NCI-H1417 (cell line): ENCODE results near the gene MTARC1.

Experiments used
- DNase-seq, 3 experiments: peaks; one replicate each; lab custom pipeline; 2025; lab: John Stamatoyannopoulos, UW

Gene MTARC1

DNA sequence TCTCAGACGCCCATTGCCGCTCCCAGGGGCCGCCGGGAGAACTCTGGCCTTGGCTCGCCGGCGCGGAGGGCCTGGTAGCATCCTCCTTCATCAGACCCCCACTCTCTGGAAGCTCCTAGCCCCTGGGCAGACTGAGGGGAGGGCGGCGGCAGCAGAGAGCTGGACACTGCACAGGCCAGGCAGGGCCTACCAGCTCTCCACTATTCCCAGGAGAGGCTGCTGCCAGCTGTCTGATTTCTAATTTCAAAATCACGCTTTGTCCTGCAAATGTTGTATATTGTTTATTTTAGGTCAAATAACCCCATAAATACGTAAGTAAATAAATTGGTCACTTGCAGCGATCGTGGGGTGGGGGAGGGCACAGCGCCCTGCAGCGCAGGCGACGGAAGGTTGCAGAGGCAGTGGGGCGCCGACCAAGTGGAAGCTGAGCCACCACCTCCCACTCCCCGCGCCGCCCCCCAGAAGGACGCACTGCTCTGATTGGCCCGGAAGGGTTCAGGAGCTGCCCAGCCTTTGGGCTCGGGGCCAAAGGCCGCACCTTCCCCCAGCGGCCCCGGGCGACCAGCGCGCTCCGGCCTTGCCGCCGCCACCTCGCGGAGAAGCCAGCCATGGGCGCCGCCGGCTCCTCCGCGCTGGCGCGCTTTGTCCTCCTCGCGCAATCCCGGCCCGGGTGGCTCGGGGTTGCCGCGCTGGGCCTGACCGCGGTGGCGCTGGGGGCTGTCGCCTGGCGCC is at the start of gene MTARC1:
TSS of gene MTARC1 (plus strand) at position 577 of the 732 bp plus-strand sequence. CDS start at position 609, 32 bp downstream.
- DNase-seq: peak; percentile 22 to 97 (median 93)

- no peak for DNase-seq
Measured at GRCh38 chr1:220741349-220741748, 45.4 kb upstream of the MTARC1 start.

DNA sequence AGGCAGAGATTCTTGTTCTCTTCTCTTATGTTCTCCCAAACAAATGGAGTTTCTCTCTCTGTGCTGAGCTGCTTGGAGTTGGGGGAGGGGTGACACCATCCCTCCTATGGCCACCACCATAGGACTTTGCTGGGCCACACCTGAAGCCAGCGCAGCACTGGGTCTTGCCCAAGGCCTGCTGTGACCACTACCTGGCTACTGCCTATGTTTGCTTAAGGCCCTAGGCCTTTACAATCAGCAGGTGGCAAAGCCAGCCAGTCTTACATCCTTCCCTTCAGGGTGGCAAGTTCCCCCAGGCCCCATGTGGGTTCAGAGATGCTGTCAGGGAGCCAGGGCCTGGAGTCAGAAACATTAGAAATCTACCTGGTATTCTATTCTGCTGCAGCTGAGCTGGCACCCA is 44.9 kb upstream of the MTARC1 start:
- no peak for DNase-seq

GRCh38 chr1:220742520-220742919 is 44.2 kb upstream of the MTARC1 start:
- no peak for DNase-seq

- DNase-seq: no peak
Measured at GRCh38 chr1:220746851-220747250, 39.9 kb upstream of the MTARC1 start.

DNA sequence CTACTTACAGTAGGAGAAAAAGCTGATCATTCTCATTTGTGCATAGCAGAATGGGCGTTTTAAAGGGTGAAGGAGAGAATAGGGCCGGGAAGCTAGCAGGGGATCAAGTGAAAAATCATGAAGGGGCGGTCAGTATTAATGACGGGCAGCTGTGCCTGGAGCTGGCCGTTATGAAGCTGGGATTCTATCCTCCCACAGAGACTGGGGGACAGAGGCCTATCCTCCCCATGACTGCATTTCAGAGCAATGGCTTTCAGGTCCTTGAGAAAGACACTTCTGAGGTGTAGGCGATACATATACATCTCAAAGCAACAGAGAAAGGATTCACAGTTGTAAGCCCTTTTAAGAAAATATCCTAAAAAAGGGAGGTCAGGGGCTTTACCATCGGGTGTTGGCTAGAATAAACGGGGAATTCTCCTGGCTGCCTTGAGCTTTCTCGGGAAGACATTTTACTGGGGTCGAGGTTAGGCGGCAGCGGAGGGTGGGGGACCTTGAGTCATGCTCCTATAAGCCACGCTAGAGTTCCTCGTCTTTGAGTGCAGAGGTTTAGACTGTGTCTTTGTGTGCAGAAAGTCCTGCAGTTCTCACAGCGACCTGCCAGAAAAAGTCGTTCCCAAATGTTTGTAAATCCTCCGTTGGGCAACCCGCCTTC is 39.1 kb upstream of the MTARC1 start:
- DNase-seq: peak in 2 of 3 experiments; percentile 55 to 72

DNA sequence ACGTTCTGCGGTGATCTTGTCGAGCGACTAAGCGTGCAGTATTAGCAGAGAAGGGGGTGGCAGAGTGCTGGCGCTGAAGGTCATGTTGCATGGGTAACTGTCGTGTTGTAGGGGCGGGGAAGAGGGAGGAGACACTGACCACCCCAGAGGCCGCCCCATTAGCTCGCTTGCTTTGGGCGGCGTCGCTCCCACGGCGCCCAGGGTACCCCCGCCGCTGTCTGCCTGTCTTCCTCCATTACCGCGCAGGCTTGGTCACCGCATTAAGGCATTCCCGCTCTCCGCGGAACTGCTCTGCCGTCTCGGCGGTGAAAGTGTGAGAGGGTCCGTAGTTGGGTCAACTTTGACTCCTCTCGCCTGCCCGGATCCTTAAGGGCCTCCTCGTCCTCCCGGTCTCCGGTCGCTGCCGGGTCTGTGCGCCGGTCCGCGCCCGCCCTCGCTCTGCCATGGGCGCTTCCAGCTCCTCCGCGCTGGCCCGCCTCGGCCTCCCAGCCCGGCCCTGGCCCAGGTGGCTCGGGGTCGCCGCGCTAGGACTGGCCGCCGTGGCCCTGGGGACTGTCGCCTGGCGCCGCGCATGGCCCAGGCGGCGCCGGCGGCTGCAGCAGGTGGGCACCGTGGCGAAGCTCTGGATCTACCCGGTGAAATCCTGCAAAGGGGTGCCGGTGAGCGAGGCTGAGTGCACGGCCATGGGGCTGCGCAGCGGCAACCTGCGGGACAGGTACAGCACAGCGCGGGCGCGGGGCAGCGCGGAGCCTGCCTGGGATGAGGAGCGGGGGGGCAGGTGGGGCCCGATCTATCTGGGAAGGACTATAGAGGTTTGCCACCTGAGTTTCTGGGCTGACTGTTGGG is 38.4 kb upstream of the MTARC1 start, which contains the start of gene MTARC2:
TSS of gene MTARC2 (plus strand) at position 234 of the 846 bp plus-strand sequence. CDS start at position 444, 210 bp downstream.
- DNase-seq: peak in 2 of 3 experiments; percentile 92

DNA sequence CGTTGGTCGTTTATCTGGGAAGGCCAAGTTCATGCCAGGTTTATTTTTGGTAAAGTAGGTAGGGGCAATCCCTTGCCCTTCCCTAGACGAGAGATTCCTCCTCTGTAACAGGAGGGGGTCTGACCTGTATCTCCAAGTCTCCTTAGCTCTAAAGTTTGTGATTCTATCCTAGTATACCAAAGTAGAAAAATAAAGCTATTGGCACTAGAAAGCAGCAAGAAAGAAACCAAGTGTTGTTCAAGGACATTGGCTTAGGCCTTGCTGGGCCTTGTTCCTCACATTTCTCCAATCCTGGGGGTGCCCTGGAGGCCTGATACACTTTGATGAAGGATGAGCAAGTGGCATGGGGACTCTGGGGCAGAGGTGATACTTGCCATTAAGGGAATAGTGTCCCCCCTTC is 37.8 kb upstream of the MTARC1 start:
- peak in 1 of 3 experiments; percentile 48 for DNase-seq

- DNase-seq: no peak
Measured at GRCh38 chr1:220750131-220750515, 36.6 kb upstream of the MTARC1 start.

GRCh38 chr1:220751111-220751510 is 35.6 kb upstream of the MTARC1 start:
- no peak for DNase-seq

DNA sequence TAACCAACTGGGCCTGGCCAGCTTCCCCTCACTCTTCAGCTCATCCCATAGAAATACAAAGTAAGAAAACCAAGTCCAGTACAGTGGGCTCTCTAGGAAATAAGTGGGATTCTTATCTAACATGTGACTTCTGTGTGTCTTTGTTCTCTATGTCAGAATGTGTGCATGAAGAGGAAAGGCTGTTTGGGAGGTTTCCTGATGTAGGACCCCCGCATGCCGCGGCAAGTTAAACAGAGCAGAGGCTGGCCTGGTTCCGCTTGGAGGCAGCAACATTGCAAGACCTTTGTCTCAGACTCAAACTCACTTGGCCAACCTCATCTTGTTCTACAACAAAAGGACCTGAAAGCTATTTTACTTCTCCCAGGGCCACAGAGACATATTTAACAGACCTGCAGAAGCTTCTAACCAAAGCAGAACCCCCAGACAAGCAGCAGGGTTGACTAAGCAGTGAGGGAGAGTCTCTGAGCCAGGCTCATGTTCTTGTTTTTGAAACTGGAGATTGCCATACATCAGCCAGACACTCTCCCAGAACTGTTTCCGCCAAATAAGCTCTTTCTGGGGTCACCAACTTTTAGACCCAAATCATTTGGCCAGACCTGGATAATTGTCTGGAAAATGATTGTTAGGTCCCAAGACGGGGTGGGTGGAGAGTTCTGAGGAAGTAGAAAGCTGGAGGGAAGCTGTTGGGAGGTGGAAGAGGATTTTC is 32.3 kb upstream of the MTARC1 start:
- no peak for DNase-seq

DNA sequence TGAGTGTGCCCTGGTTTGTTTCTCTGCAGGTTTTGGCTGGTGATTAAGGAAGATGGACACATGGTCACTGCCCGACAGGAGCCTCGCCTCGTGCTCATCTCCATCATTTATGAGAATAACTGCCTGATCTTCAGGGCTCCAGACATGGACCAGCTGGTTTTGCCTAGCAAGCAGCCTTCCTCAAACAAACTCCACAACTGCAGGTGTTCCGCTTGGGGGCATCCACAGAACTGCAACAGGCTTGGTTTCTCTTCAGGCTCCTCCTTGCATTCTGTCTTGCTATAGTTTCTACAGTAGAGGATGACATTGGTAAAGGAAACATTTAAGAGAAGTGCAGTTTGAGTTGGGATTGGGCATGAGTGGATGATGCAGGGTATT is 31.8 kb upstream of the MTARC1 start:
- DNase-seq: no peak

- no peak for DNase-seq
Measured at GRCh38 chr1:220755309-220755708, 31.4 kb upstream of the MTARC1 start.

- no peak for DNase-seq
Measured at GRCh38 chr1:220757441-220757840, 29.3 kb upstream of the MTARC1 start.

- DNase-seq: no peak
Measured at GRCh38 chr1:220759147-220759546, 27.6 kb upstream of the MTARC1 start.

DNA sequence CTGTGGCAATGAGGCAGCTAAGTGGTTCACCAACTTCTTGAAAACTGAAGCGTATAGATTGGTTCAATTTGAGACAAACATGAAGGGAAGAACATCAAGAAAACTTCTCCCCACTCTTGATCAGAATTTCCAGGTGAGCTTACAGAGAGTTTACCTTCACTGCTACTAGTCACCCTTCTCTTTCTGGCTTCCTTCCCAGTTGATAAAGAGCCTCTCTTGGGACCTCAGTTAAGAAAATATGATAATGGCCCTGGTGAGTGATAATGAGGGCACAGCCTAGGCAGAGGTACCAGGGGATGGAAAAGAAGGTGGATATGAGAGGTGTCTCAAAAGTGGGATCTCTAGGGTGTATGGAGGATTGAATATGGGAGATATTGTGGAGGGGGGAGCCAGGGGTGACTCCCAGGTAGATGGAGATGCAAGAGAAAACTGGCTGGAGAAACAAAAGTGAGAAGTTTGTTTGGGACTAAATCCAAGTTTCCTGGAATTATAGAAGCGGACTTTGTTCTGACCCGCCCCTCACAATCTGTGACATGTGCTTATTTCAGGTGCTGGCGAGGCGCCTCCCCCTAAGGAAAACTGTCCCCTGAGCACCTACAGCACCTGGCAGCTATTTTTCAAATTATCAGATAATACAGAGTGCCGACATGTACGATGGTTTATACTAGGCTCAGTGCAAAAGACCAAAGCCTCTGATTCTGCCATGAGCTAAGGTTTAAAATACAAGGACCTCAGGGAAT is 24.9 kb upstream of the MTARC1 start:
- no peak for DNase-seq

GRCh38 chr1:220764757-220765156 is 22.0 kb upstream of the MTARC1 start:
- DNase-seq: no peak

- DNase-seq: no peak
Measured at GRCh38 chr1:220767312-220768125, 19.2 kb upstream of the MTARC1 start.

- DNase-seq: no peak
Measured at GRCh38 chr1:220768126-220768601, 18.5 kb upstream of the MTARC1 start.

- DNase-seq: no peak
Measured at GRCh38 chr1:220769205-220769604, 17.5 kb upstream of the MTARC1 start.
